GM12878 (cell line): Measurements from ENCODE around the gene ANKRD11. TPM values are rescaled to one million over a fixed set of nuclear protein-coding genes. Genes with fewer than 3 reads are reported as not detected.

ENCODE experiments used
- ATAC-seq: fragments of 200-7000 bp; cut with Tn5 transposase; 3 replicates; pipeline ENCODE4 v1.9.1; 2020; ENCODE audit warnings: mild to moderate bottlenecking, moderate library complexity
- BruUV-seq: library from RNA; stranded (reverse); fragments of 400-500 nt; replicated peaks from 2 replicates; lab custom pipeline; 2021; lab: Mats Ljungman, UMichigan
- CTCF ChIA-PET: fragments of 300-600 bp; sonication (Branson Sonifier 250); formaldehyde crosslinking; extraction: SDS; loops from one replicate; lab custom pipeline; 2021; ENCODE audit warnings: inconsistent platforms; lab: Yijun Ruan, JAX
- POLR2A ChIA-PET: fragments of 350-600 bp; formaldehyde crosslinking; extraction: SDS; loops from one replicate; lab custom pipeline; 2021; ENCODE audit warnings: inconsistent platforms; lab: Charles Lee
- RAD21 ChIA-PET: fragments of 300-600 bp; sonication (Branson Sonifier 250); formaldehyde crosslinking; loops from one replicate; lab custom pipeline; 2023; ENCODE audit warnings: antibody characterized with exemption; ENCODE audit not compliant: unreplicated experiment; lab: Charles Lee
- SMC1A ChIA-PET: fragments of 300-600 bp; sonication (Branson Sonifier 250); formaldehyde crosslinking; loops from one replicate; lab custom pipeline; 2023; ENCODE audit not compliant: unreplicated experiment, uncharacterized antibody; lab: Charles Lee
- DNase-seq: peaks from one replicate; pipeline ENCODE4 v3.0.0-alpha.2; 2011; ENCODE audit warnings: low read depth, low spot score
- FAIRE-seq: peaks from 3 replicates; lab custom pipeline; 2011; peaks lifted over from hg19 to GRCh38; lab: Jason Lieb, UNC
- H2AFZ ChIP-seq: 2 replicates; pipeline ENCODE4 v1.6.0; 2011; ENCODE audit warnings: low read depth, low read length, control low read depth; ENCODE audit not compliant: control insufficient read depth
- H3K27ac ChIP-seq: 2 replicates; pipeline ENCODE4 v1.5.1; 2011; ENCODE audit warnings: control low read depth; ENCODE audit not compliant: control insufficient read depth, insufficient read depth
- H3K27me3 ChIP-seq, 2 experiments: replicated peaks in 1 of 2; 2 replicates each; pipeline versions ENCODE4 v1.6.0 to v1.6.1; 2011; ENCODE audit warnings: low read length in 1 of 2; ENCODE audit not compliant: control insufficient read depth in 2 of 2, insufficient read depth in 2 of 2
- H3K36me3 ChIP-seq, 2 experiments: 2 replicates each; pipeline ENCODE4 v1.5.1; 2011; ENCODE audit warnings: low read length in 1 of 2; ENCODE audit not compliant: control insufficient read depth in 2 of 2, insufficient read depth in 2 of 2
- H3K4me1 ChIP-seq: 2 replicates; pipeline ENCODE4 v1.6.1; 2011; ENCODE audit warnings: mild to moderate bottlenecking, low read length, moderate library complexity, mixed read lengths; ENCODE audit not compliant: control insufficient read depth, insufficient read depth
- H3K4me2 ChIP-seq: 2 replicates; pipeline ENCODE4 v1.6.0; 2011; ENCODE audit warnings: control low read depth; ENCODE audit not compliant: control insufficient read depth, insufficient read depth
- H3K4me3 ChIP-seq: fragments of 200-600 bp; sonication (generic); 2 replicates; pipeline ENCODE4 v1.5.1; 2016
- H3K79me2 ChIP-seq: 2 replicates; pipeline ENCODE4 v1.6.0; 2011; ENCODE audit warnings: low read length; ENCODE audit not compliant: control insufficient read depth, insufficient read depth
- H3K9ac ChIP-seq: 2 replicates; pipeline ENCODE4 v1.8.0; 2011; ENCODE audit warnings: low read length, control low read depth, mixed read lengths; ENCODE audit not compliant: control insufficient read depth, insufficient read depth
- H3K9me3 ChIP-seq: replicated peaks from 3 replicates; pipeline ENCODE4 v1.5.1; 2011; ENCODE audit warnings: mild to moderate bottlenecking, low read length; ENCODE audit not compliant: control insufficient read depth, insufficient read depth
- H4K20me1 ChIP-seq: 2 replicates; pipeline ENCODE4 v1.6.0; 2011; ENCODE audit not compliant: control insufficient read depth, insufficient read depth
- BACH1 ChIP-seq: fragments of 450-650 bp; IDR thresholded peaks from 2 replicates; pipeline ENCODE4 v1.6.1; 2017; ENCODE audit warnings: mild to moderate bottlenecking, borderline replicate concordance
- BHLHE40 ChIP-seq, 2 experiments: fragments of 450-650 bp in 1 of 2; IDR thresholded peaks; 2 replicates each; pipeline ENCODE4 v1.6.1; 2011 to 2017; ENCODE audit warnings: low read depth in 2 of 2, borderline replicate concordance in 1 of 2, improper control_type of control experiment in 1 of 2, low read length in 1 of 2, mild to moderate bottlenecking in 1 of 2
- CBFB ChIP-seq: IDR thresholded peaks from 2 replicates; pipeline ENCODE4 v1.6.1; 2016; ENCODE audit warnings: antibody characterized with exemption, low read depth
- CHD4 ChIP-seq: fragments of 200-600 bp; sonication (generic); IDR thresholded peaks from 2 replicates; pipeline ENCODE4 v1.6.1; 2016; ENCODE audit warnings: mild to moderate bottlenecking
- HDGF ChIP-seq: fragments of 450-650 bp; IDR thresholded peaks from 2 replicates; pipeline ENCODE4 v1.6.1; 2016; ENCODE audit warnings: antibody characterized with exemption
- NKRF ChIP-seq: fragments of 450-650 bp; conservative IDR thresholded peaks from 2 replicates; pipeline ENCODE4 v1.6.1; 2017; ENCODE audit warnings: mild to moderate bottlenecking, moderate library complexity
- PAX8 ChIP-seq: fragments of 450-650 bp; IDR thresholded peaks from 2 replicates; pipeline ENCODE4 v1.6.1; 2017; ENCODE audit warnings: mild to moderate bottlenecking, moderate library complexity
- POLR2A ChIP-seq: IDR thresholded peaks from 2 replicates; pipeline ENCODE4 v1.6.1; 2011; ENCODE audit warnings: low read depth, mild to moderate bottlenecking, low read length
- POLR2AphosphoS5 ChIP-seq: IDR thresholded peaks from 2 replicates; pipeline ENCODE4 v1.6.1; 2011; ENCODE audit warnings: mild to moderate bottlenecking, low read length, inconsistent platforms
- SRF ChIP-seq, 2 experiments: IDR thresholded peaks; 2 replicates each; pipeline ENCODE4 v1.6.1; 2011; ENCODE audit warnings: low read depth in 2 of 2, low read length in 2 of 2, mild to moderate bottlenecking in 1 of 2, moderate library complexity in 1 of 2
- WGBS: methylation state at CpG from one replicate; pipeline ENCODE4 v1.1.6; 2016; ENCODE audit warnings: low lambda C conversion rate; ENCODE audit not compliant: insufficient replicate concordance, insufficient coverage; ENCODE audit errors: missing lambda C conversion rate; 5-methylcytosine and 5-hydroxymethylcytosine counted together
- in situ Hi-C: fragments of 300-500 bp; cut with MboI; formaldehyde crosslinking; loops from 9 replicates; pipeline ENCODE4 v1.14.3; 2018; ENCODE audit warnings: mixed read lengths
- intact Hi-C: fragments of 100-400 bp; cut with micrococcal nuclease; formaldehyde crosslinking; loops from one replicate; pipeline ENCODE4 v1.14.2; 2022; ENCODE audit not compliant: unreplicated experiment
- polyA plus RNA-seq, 11 experiments: library from polyadenylated mRNA; depleted of rRNA in 4 of 11; unstranded in 6 of 11; stranded (reverse) in 5 of 11; fragments of >200 nt; fragmentation: Nextera tagmentation in 4 of 11; fragmentation: Illumina TruSeq in 1 of 11; extraction: Ambion mirVana in 4 of 11; extraction: Trizol in 1 of 11; gene quantifications; 1 replicate in 1 of 11; 2 replicates in 10 of 11; pipeline versions ENCODE4 v1.2.1 to v1.2.3, GENCODE V29; 2011 to 2016; ENCODE audit warnings: inconsistent platforms in 2 of 11, missing spikeins in 2 of 11, low read depth in 1 of 11
- total RNA-seq, 4 experiments: library from RNA; depleted of rRNA in 3 of 4; stranded (reverse); fragments of >200 nt in 3 of 4; fragmentation: Illumina TruSeq in 1 of 4; extraction: Trizol in 1 of 4; gene quantifications; 2 replicates each; pipeline versions ENCODE4 v1.2.1 to v1.2.3, GENCODE V29; 2013 to 2021

Gene ANKRD11
- total and polyA plus RNA-seq, 10 of the 15 experiments (the other 5 are each of a cell fraction or from before 2014, with no cell fraction given): 5.1 to 103 (median 27.4) TPM

- ChIA-PET SMC1A (no interaction called here), CTCF (no interaction called here), POLR2A (no interaction called here), RAD21 (no interaction called here)
- BruUV-seq: no TSS peak
- H3K36me3 ChIP-seq: peaks cover 12 to 31% of the 10 kb centered on the region in 2 experiments
- FAIRE-seq (no peak), DNase-seq (no peak), ATAC-seq (no peak)
- intact Hi-C loops (no loop called here), in situ Hi-C loops (no loop called here)
- 98% methylated on average over 38 of the region's 39 CpGs for WGBS
- no peaks in the 10 kb centered on the region for H3K27me3 ChIP-seq
- TF ChIP-seq POLR2AphosphoS5 (peak; percentile 14; the same call in 1 of the 2 replicates), HDGF (no peak), POLR2A (peak; percentile 48)
- H3K27ac ChIP-seq: no peak overlapping the region
- H4K20me1 ChIP-seq: no peaks in the 10 kb centered on the region
- H3K9ac ChIP-seq: no peak overlapping the region
- H3K9me3 ChIP-seq: no peaks in the 10 kb centered on the region
- no peak overlapping the region for H3K4me3 ChIP-seq
- H2AFZ ChIP-seq: no peak overlapping the region
- no peaks in the 10 kb centered on the region for H3K4me1 ChIP-seq
- H3K79me2 ChIP-seq: no peaks in the 10 kb centered on the region
- no peak overlapping the region for H3K4me2 ChIP-seq
Observed at GRCh38 chr16:89275837-89276720, 214.3 kb downstream of the ANKRD11 start.

- Histone ChIP-seq H3K27ac (no peak overlapping the region), H3K9ac (no peak overlapping the region), H3K79me2 (no peaks in the 10 kb centered on the region), H3K4me1 (no peaks in the 10 kb centered on the region), H3K9me3 (no peaks in the 10 kb centered on the region), H3K4me2 (no peak overlapping the region), H4K20me1 (no peaks in the 10 kb centered on the region), H2AFZ (no peak overlapping the region), H3K27me3 (no peaks in the 10 kb centered on the region), H3K36me3 (peaks cover 19 to 35% of the 10 kb centered on the region in 2 experiments), H3K4me3 (no peak overlapping the region)
- ChIA-PET SMC1A (no interaction called here), RAD21 (interaction anchor here (0.5 kb wide), 1 partner anchor 214 kb away, joined by 3 read pairs; no protein-coding TSS in a partner anchor), CTCF (no interaction called here), POLR2A (interaction anchor here (0.6 kb wide), 1 partner anchor 729 kb away, joined by 4 read pairs; no protein-coding TSS in a partner anchor)
- DNase-seq (no peak), ATAC-seq (no peak), FAIRE-seq (no peak)
- TF ChIP-seq POLR2A (peak; percentile 18; the same call in 1 of the 2 replicates), PAX8 (no peak), BACH1 (no peak), NKRF (no peak), BHLHE40 (IDR thresholded peaks at IDR 0.05; ENCODE audit: borderline replicate concordance in 1 of 2, low read depth in 2 of 2, low read length in 1 of 2) (no peak), CBFB (no peak), SRF (IDR thresholded peaks at IDR 0.05; ENCODE audit: low read depth in 2 of 2, low read length in 2 of 2) (no peak), CHD4 (no peak)
- no TSS peak for BruUV-seq
- intact Hi-C loops: no loop called here
- 89% methylated on average over 11 of the region's 11 CpGs for WGBS
- in situ Hi-C loops: no loop called here
Observed at GRCh38 chr16:89275284-89275584, 215.1 kb downstream of the ANKRD11 start.
